GM19455 (cell line): Measurements from ENCODE around the gene DGKQ.
"Not testable (repeated sequence)": the region's sequence is repeated elsewhere in the genome, so short reads cannot be mapped to it uniquely, and the experiment has no call there.

Source experiments
- ATAC-seq: cut with Tn5 transposase; IDR thresholded peaks from one replicate; pipeline ENCODE4 v1.9.1; 2021; ENCODE audit not compliant: unreplicated experiment

Gene DGKQ

GRCh38 chr4:952881-953573, 20.3 kb downstream of the DGKQ start:
- ATAC-seq = no peak

DNA sequence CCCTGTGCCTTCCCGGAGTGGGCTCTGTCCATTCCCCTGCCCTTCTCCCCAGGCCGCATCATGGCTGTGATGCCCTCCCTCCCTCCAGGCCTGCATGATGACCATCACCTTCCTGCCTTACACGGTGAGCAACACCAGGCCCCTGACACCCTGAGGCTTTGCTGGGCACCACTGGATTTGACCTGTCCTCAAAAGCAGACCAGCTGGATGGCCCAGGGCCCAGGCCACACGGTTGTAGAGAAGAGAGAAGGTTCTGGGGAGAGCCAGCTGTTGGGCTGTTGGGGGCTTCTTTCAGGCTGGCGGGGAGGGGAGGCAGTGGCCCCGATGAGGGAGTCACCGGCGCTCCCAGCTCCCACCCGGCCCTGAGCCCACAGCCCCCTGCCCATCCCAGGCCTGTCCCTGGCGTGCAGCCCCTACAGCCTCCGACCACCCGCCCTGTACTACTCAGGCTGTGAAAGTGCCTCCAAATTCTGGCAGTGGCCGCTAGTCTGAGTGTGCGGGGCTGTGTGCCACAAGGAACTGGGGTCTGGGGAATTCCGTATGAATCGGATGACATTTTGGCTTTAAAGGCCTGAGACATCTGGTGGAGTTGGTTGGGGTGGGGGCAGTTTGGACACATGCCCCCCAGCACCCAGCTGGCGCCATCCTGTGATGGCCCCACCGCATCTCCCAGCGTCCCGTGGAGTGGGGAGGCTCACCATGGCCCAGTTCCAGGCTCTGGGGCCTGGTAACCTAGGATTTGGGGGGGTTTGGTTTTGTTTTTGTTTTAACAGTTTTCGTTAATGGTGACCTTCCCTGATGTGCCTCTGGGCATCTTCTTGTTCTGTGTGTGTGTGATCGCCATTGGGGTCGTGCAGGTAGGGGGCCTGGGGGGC, 21.5 kb downstream of the DGKQ start:
- no peak for ATAC-seq

DNA sequence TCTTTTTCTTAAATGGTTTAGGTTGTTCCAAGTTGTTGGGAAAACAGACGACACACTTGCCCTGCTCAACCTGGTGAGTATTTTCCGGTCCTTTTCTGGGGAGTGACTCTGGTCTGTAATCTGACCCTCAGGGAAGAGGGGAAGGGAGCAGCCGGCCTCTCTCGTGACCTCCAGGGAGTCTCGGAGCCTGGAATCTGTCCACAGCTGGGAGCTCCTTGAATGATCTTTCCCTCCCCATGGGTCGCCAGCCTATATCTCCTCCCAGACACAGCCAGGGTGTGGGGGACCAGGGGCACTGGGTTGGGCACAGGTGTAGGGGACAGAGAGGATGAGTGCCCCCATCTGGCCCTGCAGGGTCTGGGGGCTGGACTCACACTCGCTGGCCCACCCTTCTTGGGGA, 22.2 kb downstream of the DGKQ start:
- no peak for ATAC-seq

- ATAC-seq = no peak
Measured at GRCh38 chr4:950136-951020, 23.0 kb downstream of the DGKQ start.

GRCh38 chr4:949656-950055, 23.7 kb downstream of the DGKQ start:
- no peak for ATAC-seq

DNA sequence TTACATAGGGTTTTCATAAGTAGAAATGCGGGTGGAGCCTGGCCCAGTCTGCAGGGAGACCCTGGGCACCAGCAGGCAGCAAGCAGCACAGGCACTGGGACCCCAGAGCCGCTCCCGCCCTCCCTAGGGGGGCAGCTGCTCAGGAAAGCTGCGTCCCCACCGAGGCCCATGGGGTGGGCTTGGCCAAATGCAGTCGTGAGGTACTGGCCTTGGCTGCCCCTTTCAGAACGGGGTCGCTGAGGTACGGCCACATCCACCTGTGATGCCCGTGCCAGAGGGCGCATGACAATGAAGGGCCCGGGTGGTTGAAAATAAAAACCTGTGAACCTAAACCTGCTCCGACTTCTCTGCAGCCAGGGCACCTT, 24.5 kb downstream of the DGKQ start:
- ATAC-seq = no peak

GRCh38 chr4:948101-948935, 25.1 kb downstream of the DGKQ start:
- no peak for ATAC-seq

- ATAC-seq = no peak
Measured at GRCh38 chr4:947491-947971, 25.8 kb downstream of the DGKQ start.

DNA sequence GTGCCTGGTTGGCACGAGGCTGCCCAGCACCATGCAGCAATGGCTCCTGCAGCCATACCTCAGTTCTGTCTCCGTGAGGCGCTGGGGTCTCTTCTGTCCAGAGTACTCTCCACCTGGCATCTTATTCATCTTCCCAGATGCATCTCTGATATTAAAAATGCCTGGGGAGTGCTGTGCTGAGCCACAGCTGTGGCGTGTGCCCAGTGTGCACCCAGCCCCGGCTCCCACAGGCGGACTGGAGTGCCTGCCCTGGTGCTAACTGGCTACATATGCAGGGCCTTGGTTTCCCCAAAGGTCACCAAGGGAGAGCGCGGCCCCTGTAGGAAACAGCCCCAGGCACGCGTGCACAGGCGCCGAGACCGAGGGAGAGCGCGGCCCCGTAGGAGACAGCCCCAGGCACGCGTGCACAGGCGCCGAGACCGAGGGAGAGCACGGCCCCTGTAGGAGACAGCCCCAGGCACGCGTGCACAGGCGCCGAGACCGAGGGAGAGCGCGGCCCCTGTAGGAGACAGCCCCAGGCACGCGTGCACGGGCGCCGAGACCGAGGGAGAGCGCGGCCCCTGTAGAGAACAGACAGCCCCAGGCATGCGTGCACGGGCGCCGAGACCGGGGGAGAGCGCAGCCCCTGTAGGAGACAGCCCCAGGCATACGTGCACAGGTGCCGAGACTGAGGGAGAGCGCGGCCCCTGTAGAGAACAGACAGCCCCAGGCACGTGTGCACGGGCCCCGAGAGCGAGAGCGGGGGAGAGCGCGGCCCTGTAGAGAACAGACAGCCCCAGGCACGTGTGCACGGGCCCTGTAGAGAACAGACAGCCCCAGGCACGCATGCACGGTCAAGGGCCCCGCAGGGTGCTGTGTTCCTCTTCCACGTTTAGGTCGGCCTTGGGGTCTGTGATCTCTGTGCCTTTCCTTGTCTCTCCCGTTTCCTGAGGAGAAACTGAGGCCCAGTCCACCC, 26.6 kb downstream of the DGKQ start:
- no peak for ATAC-seq

- no peak for ATAC-seq
Measured at GRCh38 chr4:946103-946450, 27.3 kb downstream of the DGKQ start.

GRCh38 chr4:945274-946102, 27.9 kb downstream of the DGKQ start:
- no peak for ATAC-seq

- not testable (repeated sequence) for ATAC-seq
Measured at GRCh38 chr4:939508-939907, 33.9 kb downstream of the DGKQ start.

- no peak for ATAC-seq
Measured at GRCh38 chr4:932713-933070, 40.7 kb downstream of the DGKQ start.

- ATAC-seq = peak; percentile 90
Measured at GRCh38 chr4:931960-932712, 41.2 kb downstream of the DGKQ start, which contains the start of the genes GAK and TMEM175. GAK (minus strand) TSS chr4:932316; CDS start chr4:932187, 129 bp downstream. TMEM175 (plus strand) TSS chr4:932460; CDS start chr4:947740, 15,280 bp downstream.

DNA sequence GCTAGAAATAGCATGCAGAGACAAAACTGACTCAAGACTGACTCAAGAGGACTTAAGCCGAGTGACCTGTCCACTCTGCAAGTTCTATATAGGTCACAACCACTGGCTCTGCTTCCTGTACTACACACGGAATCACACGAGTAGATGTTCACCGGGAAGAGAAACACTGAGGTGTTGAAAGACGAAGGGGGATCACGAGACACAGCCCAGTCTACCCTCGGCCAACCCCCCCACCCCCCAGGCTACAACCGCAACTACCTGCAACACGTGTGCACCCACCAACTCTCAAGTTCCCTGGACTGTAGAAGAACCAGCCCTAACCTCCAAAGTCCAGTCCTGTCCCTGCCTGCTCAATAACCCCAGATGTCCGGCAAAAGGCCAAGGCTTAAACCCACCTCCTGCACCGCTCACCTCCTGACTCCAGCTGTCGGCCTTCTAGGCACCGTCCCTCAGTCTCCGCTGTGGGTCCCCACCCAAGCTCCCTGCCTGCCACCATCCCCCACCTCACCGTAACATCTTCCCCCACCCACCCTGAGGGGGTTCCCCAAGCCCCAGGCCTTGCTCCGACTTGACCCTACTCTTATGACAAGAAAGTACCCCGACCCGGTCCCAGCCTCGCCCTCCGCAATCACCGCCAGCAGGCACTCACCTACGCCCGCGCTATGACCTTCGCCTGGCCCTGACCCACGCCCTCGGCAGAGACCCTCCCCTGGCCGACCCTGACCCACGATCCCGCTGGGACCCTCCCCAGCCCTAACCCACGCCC, 42.0 kb downstream of the DGKQ start:
- no peak for ATAC-seq

GRCh38 chr4:930827-931193, 42.6 kb downstream of the DGKQ start:
- ATAC-seq = no peak

DNA sequence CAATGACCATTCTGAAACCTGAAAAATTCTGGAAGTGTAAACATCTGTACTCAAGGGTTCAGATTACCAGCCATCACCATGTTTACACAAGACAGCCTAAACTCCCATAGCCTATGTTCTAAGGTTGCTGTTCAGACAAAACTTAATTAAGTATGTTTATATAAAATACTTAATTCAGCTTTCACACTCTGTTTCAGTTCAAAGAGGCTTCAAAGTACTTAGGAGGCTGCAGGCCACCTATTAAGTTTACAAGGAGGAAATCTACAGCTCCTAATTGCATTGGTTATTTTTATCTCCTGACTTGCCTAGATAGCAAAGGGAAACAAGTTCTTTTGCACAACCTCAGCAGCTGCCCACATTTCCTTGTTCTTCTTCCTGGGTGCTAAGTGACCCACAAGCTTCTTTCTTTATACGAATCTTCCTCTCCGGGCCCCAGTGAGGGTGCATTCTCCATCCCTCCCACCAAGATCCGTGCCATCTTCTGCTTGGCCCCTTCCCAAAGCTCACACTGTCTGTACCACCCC, 43.3 kb downstream of the DGKQ start:
- ATAC-seq = no peak
